ENCODE data around the gene RIN3.
"Not testable (repeated sequence)": the region's sequence is repeated elsewhere in the genome, so short reads cannot be mapped to it uniquely, and the experiment has no call there.

RIN3 gene

GRCh38 chr14:92632546-92633273, 119.1 kb downstream of the RIN3 start:
- no peak for DNase-seq

- DNase-seq, result no peak
Measured at GRCh38 chr14:92633274-92633616, 119.7 kb downstream of the RIN3 start.

DNA sequence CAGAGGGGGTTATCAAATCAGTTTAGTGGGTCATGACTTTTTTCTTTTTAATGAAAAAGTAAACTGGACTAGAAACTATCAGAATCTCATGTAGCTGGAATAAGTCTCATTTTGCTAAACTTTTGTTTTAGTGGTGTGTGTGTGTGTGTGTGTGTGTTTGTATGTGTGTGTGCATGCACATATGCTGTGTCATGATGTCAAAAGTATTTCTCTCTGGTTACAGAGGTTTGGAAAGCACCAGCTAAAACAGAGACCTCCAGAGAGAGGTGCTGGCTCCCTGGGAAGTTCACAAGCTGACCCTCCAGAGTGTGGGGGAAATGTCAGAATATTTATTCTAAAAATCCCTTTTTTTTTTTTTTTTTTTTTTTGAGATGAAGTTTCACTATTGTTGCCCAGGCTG, 120.1 kb downstream of the RIN3 start:
- no peak for DNase-seq

GRCh38 chr14:92635031-92635430, 121.5 kb downstream of the RIN3 start:
- DNase-seq, result no peak

- DNase-seq, result no peak
Measured at GRCh38 chr14:92635896-92636295, 122.3 kb downstream of the RIN3 start.

- DNase-seq, result no peak
Measured at GRCh38 chr14:92637228-92637627, 123.6 kb downstream of the RIN3 start.

- DNase-seq, result no peak
Measured at GRCh38 chr14:92637864-92638263, 124.3 kb downstream of the RIN3 start.

DNA sequence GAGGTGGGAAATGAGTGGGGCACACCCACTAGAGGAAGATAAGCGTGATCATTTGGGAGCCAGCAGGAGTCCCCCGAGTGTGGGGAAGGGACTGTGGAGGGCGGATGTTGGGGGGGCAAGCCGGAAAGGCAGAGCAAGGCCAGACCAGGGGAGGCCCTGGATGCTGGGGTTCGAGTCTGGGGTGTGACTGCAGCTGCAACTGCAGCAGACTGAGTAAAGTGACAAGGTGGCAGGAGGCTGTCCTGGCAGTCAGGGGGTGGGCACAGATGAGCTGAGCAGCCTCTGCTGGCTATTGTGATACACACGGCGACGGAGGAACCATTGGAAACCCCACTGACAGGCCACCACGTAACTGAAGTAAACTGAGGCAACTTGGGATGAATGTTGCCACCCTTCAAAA, 124.7 kb downstream of the RIN3 start:
- no peak for DNase-seq

GRCh38 chr14:92638904-92639303, 125.3 kb downstream of the RIN3 start:
- DNase-seq, result no peak

DNA sequence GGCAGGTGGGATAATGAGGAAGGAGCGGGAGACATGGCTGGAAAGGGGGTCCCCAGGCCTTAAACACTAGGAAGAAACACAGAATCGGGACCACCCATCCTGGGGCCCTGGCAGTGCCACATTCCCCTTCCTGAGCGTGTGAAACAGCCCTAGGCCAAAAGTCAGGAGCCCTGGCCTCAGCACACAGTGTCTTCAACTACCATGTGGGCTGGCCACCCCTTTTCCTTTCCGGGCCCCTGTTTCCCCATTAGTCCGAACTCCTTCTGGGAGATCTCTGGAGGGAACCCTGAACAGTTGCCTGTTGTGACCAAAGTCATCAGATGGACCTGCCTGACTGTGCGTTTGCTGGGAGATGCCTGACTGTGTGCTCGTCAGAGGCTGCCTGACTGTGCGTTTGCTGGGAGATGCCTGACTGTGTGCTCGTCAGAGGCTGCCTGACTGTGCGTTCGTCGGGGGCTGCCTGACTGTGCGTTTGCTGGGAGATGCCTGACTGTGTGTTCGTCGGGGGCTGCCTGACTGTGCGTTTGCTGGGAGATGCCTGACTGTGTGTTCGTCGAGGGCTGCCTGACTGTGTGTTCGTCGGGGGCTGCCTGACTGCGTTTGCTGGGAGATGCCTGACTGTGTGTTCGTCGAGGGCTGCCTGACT, 126.0 kb downstream of the RIN3 start:
- DNase-seq, result not testable (repeated sequence)

- no peak for DNase-seq
Measured at GRCh38 chr14:92641306-92641705, 127.7 kb downstream of the RIN3 start.

DNA sequence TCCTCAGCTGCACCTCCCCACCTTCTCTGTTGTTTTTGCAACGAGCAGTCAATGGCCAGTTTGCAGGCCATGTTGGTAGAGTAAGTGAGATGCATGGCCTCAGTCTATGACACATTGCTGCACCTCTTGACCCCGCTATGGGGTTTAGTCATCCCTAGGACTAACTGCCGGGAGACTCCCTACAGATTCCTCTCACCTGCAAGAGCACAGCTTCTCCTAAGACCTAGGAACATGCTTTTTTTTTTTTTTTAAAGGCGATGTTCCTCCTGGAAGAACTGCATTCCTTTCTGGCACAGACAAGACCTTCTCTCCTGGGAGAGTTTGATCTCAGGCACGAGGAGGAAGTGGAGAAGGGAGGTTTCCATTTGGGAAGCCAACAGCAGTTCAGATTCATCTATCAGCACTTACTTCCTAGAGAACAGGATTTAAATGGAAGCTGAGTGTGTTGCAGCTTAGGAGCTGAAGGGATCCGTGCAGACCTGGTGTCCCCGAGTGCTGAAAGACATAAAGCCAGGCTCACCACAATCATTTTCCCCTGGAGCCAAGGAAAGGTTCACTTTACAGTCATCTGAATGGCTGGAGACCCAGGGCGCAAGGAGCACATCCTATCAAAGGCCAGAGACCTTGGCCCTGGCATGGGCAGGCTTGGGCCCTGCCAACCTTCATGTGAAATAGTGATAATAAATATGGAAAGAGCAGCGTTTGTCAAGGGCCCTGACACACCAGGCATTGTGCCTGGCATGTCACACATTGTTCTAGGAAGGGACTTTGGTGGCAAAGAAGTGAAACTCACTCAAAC, 130.8 kb downstream of the RIN3 start:
- no peak for DNase-seq

DNA sequence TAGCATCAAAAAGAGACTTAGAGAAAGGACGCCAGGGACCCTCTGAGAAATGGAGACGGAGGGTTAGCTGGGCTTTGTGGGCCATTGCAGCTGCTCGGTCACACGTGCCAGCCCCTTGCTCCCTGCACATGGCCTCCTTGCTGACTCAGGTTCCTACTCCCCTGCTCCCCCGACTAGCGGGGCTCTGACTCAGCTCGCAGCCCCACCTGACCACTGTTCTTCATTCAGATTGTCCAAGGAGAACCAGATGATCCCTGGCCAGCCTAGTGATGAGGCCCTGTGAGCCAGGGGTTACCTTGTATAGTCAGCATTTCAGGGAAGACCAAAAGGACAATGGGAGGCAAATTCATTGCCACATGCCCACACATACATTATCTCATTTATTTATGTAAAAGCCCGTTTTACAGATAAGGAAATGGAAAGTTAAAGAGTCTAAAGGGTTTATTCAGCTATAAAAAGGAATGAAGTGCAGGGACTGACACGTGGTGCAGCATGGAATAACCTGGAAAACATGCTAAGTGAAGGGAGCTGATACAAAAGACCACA, 131.5 kb downstream of the RIN3 start:
- no peak for DNase-seq

DNA sequence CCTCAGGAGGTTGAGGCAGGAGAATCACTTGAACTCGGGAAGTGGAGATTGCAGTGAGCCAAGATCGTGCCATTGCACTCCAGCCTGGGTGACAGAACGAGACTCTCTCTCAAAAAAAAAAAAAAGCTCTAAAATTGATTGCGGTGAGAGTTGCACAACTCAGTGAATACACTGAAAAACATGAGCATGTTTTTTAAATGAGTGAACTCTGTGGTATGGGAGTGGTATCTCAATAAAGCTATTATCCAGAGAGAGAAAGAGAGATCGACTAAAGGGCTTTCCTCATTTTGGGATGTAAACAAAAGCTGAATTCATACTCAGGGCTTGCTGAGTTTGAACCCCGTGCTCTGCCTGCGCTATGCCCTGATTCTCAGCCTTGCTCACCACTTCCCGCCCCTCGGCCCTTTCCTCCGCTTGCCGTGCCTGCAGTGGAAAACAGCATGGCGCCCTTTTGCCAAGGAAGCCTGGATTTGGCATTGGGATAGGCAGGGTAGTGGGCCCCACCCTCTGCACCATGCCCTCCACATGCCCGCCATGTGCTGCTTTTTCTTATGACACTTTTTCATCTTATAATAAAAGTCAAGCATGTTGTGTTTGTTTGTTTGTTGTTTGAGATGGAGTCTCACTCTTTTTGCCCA, 132.4 kb downstream of the RIN3 start:
- DNase-seq, result no peak

DNA sequence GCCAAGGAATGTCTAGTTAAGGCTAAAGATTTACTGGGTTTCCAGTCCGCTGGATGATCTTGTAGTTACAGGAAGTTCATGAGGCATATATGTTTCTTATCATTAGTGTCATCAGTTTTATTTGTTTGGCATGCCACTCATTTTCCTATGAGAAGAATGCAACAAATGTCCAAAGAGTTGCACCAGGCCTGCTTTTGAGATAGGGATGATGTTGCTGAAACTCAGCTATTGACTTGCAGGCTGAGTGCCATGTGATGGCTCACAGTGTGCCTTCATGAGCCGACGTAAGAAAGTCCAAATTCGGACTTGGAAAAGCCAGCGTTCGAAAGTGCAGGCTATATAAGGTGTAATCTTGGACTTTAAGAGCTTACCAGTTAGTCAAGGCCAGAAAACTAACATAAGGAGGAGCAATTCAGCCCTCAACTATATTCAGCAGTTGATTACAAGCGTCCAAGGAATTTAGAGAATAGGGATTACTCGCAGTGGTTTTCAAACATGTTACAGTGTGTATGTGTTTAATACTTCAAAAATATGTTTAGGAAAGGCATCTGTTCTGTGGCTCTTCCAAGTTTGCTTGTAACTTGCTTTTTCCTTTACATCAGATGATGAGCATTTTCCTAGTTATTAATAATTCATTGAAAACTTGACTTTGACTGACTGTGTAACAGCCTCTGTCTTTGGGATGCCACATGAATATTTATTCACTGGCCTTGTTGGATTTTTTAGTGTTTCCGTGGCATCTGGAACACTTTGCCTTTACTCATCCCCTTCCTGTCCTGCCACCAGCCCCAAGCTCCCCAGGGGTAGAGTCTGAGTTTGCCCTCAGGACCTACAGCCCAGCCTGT, 133.6 kb downstream of the RIN3 start:
- no peak for DNase-seq

- no peak for DNase-seq
Measured at GRCh38 chr14:92647797-92648279, 134.3 kb downstream of the RIN3 start.

DNA sequence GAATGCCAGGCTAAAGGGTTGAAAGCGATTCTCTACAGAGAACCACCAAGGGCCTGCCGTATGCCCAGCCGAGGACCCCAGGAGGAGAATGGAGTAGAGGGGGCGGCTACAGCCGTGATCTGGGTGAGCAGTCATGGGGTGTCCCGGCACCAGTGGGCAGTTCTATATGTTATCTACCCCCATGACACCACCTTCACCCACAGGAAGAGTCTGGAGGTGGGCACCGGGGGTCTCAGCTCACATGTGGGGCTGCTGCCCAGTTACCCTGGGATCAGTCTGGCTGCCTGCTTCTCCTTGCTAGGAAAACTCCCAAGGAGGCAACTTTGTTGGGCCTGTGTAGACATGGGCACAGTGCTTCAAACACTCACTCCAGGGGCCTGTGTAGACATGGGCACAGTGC, 135.5 kb downstream of the RIN3 start:
- DNase-seq, result no peak

DNA sequence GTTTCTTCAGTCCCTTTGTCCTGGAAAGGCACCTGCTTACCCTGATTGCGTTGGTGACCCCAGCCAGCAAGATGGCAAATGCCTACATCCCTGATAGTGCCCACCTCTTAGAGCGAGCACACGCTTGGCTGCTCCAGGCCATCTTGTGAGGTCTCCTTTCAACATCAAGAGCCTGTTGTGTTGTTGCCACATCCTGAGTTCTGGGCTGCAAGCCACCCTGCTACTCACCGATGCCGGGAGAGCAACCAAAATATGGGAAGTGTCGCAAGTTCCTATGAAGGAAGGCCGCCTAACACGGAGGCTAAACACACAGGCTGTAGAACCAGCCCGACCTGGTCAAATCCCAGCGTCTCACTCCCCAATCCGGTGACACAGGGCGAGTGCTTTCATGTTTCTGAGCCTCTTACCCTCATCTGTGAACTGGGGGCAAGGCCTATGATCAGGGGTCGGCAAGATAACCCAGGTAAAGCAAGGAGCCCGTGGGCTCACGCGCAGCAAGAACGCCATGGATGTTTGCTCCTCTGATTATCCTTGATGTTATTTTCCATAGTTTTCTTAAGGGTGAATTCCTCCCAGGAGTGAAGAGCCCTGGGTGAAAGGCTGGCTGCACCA, 136.5 kb downstream of the RIN3 start:
- peak; percentile 39 for DNase-seq

GRCh38 chr14:92650581-92651105, 137.1 kb downstream of the RIN3 start:
- DNase-seq, result no peak

- peak; percentile 86 for DNase-seq
Measured at GRCh38 chr14:92651106-92651757, 137.7 kb downstream of the RIN3 start.
